Stromal cell of bone marrow (primary cell): ENCODE measurements around the gene CCM2.

ENCODE experiments used
- DNase-seq: peaks from one replicate; pipeline ENCODE4 v3.0.0-alpha.2; 2012; ENCODE audit warnings: low read depth

CCM2 gene

GRCh38 chr7:45082031-45082830 lies 82.2 kb downstream of the CCM2 start:
- DNase-seq: no peak

- DNase-seq: no peak
These were observed 82.9 kb downstream of the CCM2 start for GRCh38 chr7:45082831-45083331.

- no peak for DNase-seq
These were observed 84.3 kb downstream of the CCM2 start for GRCh38 chr7:45084336-45084735.

- no peak for DNase-seq
These were observed 85.1 kb downstream of the CCM2 start for GRCh38 chr7:45084901-45085618.

- DNase-seq: no peak
These were observed 85.7 kb downstream of the CCM2 start for GRCh38 chr7:45085619-45086200.

- DNase-seq: no peak
These were observed 86.5 kb downstream of the CCM2 start for GRCh38 chr7:45086331-45087065.

- no peak for DNase-seq
These were observed 87.5 kb downstream of the CCM2 start for GRCh38 chr7:45087301-45088145.

- DNase-seq: no peak
These were observed 88.2 kb downstream of the CCM2 start for GRCh38 chr7:45088146-45088701.

- no peak for DNase-seq
These were observed 88.9 kb downstream of the CCM2 start, which contains the start of gene NACAD for GRCh38 chr7:45088821-45089340. Gene NACAD (minus strand): TSS chr7:45088969. CDS start chr7:45088894, 75 bp downstream.

- DNase-seq: no peak
These were observed 89.4 kb downstream of the CCM2 start for GRCh38 chr7:45089341-45089891.

GRCh38 chr7:45092100-45092930 lies 92.3 kb downstream of the CCM2 start:
- no peak for DNase-seq

GRCh38 chr7:45092931-45093235 lies 92.9 kb downstream of the CCM2 start:
- no peak for DNase-seq

GRCh38 chr7:45098983-45099839 lies 99.2 kb downstream of the CCM2 start:
- no peak for DNase-seq

- DNase-seq: no peak
These were observed 100.1 kb downstream of the CCM2 start for GRCh38 chr7:45099891-45100760.

- no peak for DNase-seq
These were observed 100.9 kb downstream of the CCM2 start for GRCh38 chr7:45100761-45101480.

- no peak for DNase-seq
These were observed 101.7 kb downstream of the CCM2 start for GRCh38 chr7:45101748-45102147.
